ENCODE data around the gene CXCL16. TPM values are rescaled to one million over a fixed set of nuclear protein-coding genes. Genes with fewer than 3 reads are reported as not detected.

CXCL16 gene
- total RNA-seq (2014; rRNA removed; shearing (Covaris generic); ENCODE audit: low replicate concordance): 1.3 and 2.2 TPM in 2 replicates

- Histone ChIP-seq H2AFZ (ENCODE audit: low read length) (peak within 1 kb of the TSS; percentile 98), H3K27me3 (ENCODE audit: low read length) (peaks cover 4% of the 10 kb centered on the region; the same call in 1 of the 2 replicates)
These were observed at the start of gene CXCL16, which contains the start of gene ZMYND15 for GRCh38 chr17:4739122-4740024. Gene CXCL16 (minus strand): TSS chr17:4739928. CDS start chr17:4739339, 589 bp downstream. Gene ZMYND15 (plus strand): TSS chr17:4739833. CDS start chr17:4740549, 716 bp downstream.

GRCh38 chr17:4788807-4789700 is 49.3 kb upstream of the CXCL16 start, which contains the start of gene GLTPD2:
Gene GLTPD2 (plus strand): TSS chr17:4788964. CDS start chr17:4789012, 48 bp downstream.
- H3K4me3 ChIP-seq (ENCODE audit: low read length): peak within 1 kb of the TSS; percentile 74
- H3K4me1 ChIP-seq (ENCODE audit: low read length): peaks cover 18% of the 10 kb centered on the region
- H3K4me2 ChIP-seq (ENCODE audit: low read depth, low read length, poor library complexity, severe bottlenecking): peak within 1 kb of the TSS; percentile 96
- H4K20me1 ChIP-seq (ENCODE audit: insufficient read depth, low read depth, low read length): no peaks in the 10 kb centered on the region
- no peak for DNase-seq
- H3K9me3 ChIP-seq (ENCODE audit: low read length): no peaks in the 10 kb centered on the region
- no peaks in the 10 kb centered on the region for H3K27me3 ChIP-seq (ENCODE audit: low read length)
- no peaks in the 10 kb centered on the region for H3K79me2 ChIP-seq (ENCODE audit: low read length)
- H3K27ac ChIP-seq (ENCODE audit: low read length): no peak within 1 kb of the TSS
- H3K9ac ChIP-seq (ENCODE audit: low read length): peak within 1 kb of the TSS; percentile 78
- no peaks in the 10 kb centered on the region for H3K9me2 ChIP-seq (replicated peaks; ENCODE audit: insufficient read depth, low read length)
- H3K36me3 ChIP-seq (ENCODE audit: insufficient read depth, low read length): no peaks in the 10 kb centered on the region
- peak within 1 kb of the TSS; percentile 96 for H2AFZ ChIP-seq (ENCODE audit: low read length)

More at GRCh38 chr17:4739122-4740024, at the start of gene CXCL16, which contains the start of gene ZMYND15:
- peak within 1 kb of the TSS; percentile 95 for H3K4me2 ChIP-seq (ENCODE audit: low read depth, low read length, poor library complexity, severe bottlenecking)
- H3K9me3 ChIP-seq (ENCODE audit: low read length): no peaks in the 10 kb centered on the region
- H3K4me1 ChIP-seq (ENCODE audit: low read length): peaks cover 14% of the 10 kb centered on the region
- no peaks in the 10 kb centered on the region for H3K9me2 ChIP-seq (replicated peaks; ENCODE audit: insufficient read depth, low read length)
- no peaks in the 10 kb centered on the region for H3K36me3 ChIP-seq (ENCODE audit: insufficient read depth, low read length)
- no peaks in the 10 kb centered on the region for H3K79me2 ChIP-seq (ENCODE audit: low read length)
- H3K9ac ChIP-seq (ENCODE audit: low read length): peak within 1 kb of the TSS; percentile 69
- H4K20me1 ChIP-seq (ENCODE audit: insufficient read depth, low read depth, low read length): no peaks in the 10 kb centered on the region
- H3K27ac ChIP-seq (ENCODE audit: low read length): no peak within 1 kb of the TSS
- H3K4me3 ChIP-seq (ENCODE audit: low read length): peak within 1 kb of the TSS; percentile 74
- peak; percentile 79 for DNase-seq

- no peak overlapping the region for H3K4me2 ChIP-seq (ENCODE audit: low read depth, low read length, poor library complexity, severe bottlenecking)
- H4K20me1 ChIP-seq (ENCODE audit: insufficient read depth, low read depth, low read length): no peaks in the 10 kb centered on the region
- peaks cover 18% of the 10 kb centered on the region for H3K4me1 ChIP-seq (ENCODE audit: low read length)
- no peak overlapping the region for H2AFZ ChIP-seq (ENCODE audit: low read length)
- H3K4me3 ChIP-seq (ENCODE audit: low read length): no peak overlapping the region
- H3K36me3 ChIP-seq (ENCODE audit: insufficient read depth, low read length): no peaks in the 10 kb centered on the region
- no peaks in the 10 kb centered on the region for H3K79me2 ChIP-seq (ENCODE audit: low read length)
- H3K9me2 ChIP-seq (replicated peaks; ENCODE audit: insufficient read depth, low read length): no peaks in the 10 kb centered on the region
- no peaks in the 10 kb centered on the region for H3K27me3 ChIP-seq (ENCODE audit: low read length)
- H3K9me3 ChIP-seq (ENCODE audit: low read length): no peaks in the 10 kb centered on the region
- H3K9ac ChIP-seq (ENCODE audit: low read length): no peak overlapping the region
- DNase-seq: no peak
- no peak overlapping the region for H3K27ac ChIP-seq (ENCODE audit: low read length)
These were observed 48.6 kb upstream of the CXCL16 start for GRCh38 chr17:4788159-4788806.

GRCh38 chr17:4786516-4786915 is 46.8 kb upstream of the CXCL16 start:
- no peak overlapping the region for H2AFZ ChIP-seq (ENCODE audit: low read length)
- no peaks in the 10 kb centered on the region for H3K9me2 ChIP-seq (replicated peaks; ENCODE audit: insufficient read depth, low read length)
- H3K4me2 ChIP-seq (ENCODE audit: low read depth, low read length, poor library complexity, severe bottlenecking): no peak overlapping the region
- DNase-seq: no peak
- H4K20me1 ChIP-seq (ENCODE audit: insufficient read depth, low read depth, low read length): no peaks in the 10 kb centered on the region
- H3K27me3 ChIP-seq (ENCODE audit: low read length): no peaks in the 10 kb centered on the region
- H3K79me2 ChIP-seq (ENCODE audit: low read length): no peaks in the 10 kb centered on the region
- no peak overlapping the region for H3K9ac ChIP-seq (ENCODE audit: low read length)
- peaks cover 18% of the 10 kb centered on the region for H3K4me1 ChIP-seq (ENCODE audit: low read length)
- H3K4me3 ChIP-seq (ENCODE audit: low read length): no peak overlapping the region
- no peaks in the 10 kb centered on the region for H3K9me3 ChIP-seq (ENCODE audit: low read length)
- H3K27ac ChIP-seq (ENCODE audit: low read length): no peak overlapping the region
- H3K36me3 ChIP-seq (ENCODE audit: insufficient read depth, low read length): no peaks in the 10 kb centered on the region

- DNase-seq: no peak
- Histone ChIP-seq H3K36me3 (ENCODE audit: insufficient read depth, low read length) (no peaks in the 10 kb centered on the region), H3K9me3 (ENCODE audit: low read length) (no peaks in the 10 kb centered on the region), H3K4me2 (ENCODE audit: low read depth, low read length, poor library complexity, severe bottlenecking) (no peak within 1 kb of the TSS), H3K9me2 (replicated peaks; ENCODE audit: insufficient read depth, low read length) (no peaks in the 10 kb centered on the region), H2AFZ (ENCODE audit: low read length) (no peak within 1 kb of the TSS), H3K27ac (ENCODE audit: low read length) (no peak within 1 kb of the TSS), H3K9ac (ENCODE audit: low read length) (no peak within 1 kb of the TSS), H3K4me1 (ENCODE audit: low read length) (peaks cover 18% of the 10 kb centered on the region), H3K79me2 (ENCODE audit: low read length) (no peaks in the 10 kb centered on the region), H3K4me3 (ENCODE audit: low read length) (no peak within 1 kb of the TSS), H3K27me3 (ENCODE audit: low read length) (no peaks in the 10 kb centered on the region), H4K20me1 (ENCODE audit: insufficient read depth, low read depth, low read length) (no peaks in the 10 kb centered on the region)
These were observed 46.4 kb upstream of the CXCL16 start, which contains the start of gene VMO1 for GRCh38 chr17:4786106-4786511. Gene VMO1 (minus strand): TSS chr17:4786364. CDS start chr17:4786352, 12 bp downstream.

- DNase-seq: no peak
- Histone ChIP-seq H3K9me2 (replicated peaks; ENCODE audit: insufficient read depth, low read length) (no peaks in the 10 kb centered on the region), H3K4me3 (ENCODE audit: low read length) (no peak overlapping the region), H3K27me3 (ENCODE audit: low read length) (no peaks in the 10 kb centered on the region), H2AFZ (ENCODE audit: low read length) (no peak overlapping the region), H3K4me1 (ENCODE audit: low read length) (peaks cover 14% of the 10 kb centered on the region), H4K20me1 (ENCODE audit: insufficient read depth, low read depth, low read length) (no peaks in the 10 kb centered on the region), H3K36me3 (ENCODE audit: insufficient read depth, low read length) (no peaks in the 10 kb centered on the region), H3K9ac (ENCODE audit: low read length) (no peak overlapping the region), H3K9me3 (ENCODE audit: low read length) (no peaks in the 10 kb centered on the region), H3K27ac (ENCODE audit: low read length) (no peak overlapping the region), H3K4me2 (ENCODE audit: low read depth, low read length, poor library complexity, severe bottlenecking) (no peak overlapping the region), H3K79me2 (ENCODE audit: low read length) (no peaks in the 10 kb centered on the region)
These were observed 45.8 kb upstream of the CXCL16 start for GRCh38 chr17:4785311-4786105.

GRCh38 chr17:4782652-4783051 is 42.9 kb upstream of the CXCL16 start:
- H3K79me2 ChIP-seq (ENCODE audit: low read length): no peaks in the 10 kb centered on the region
- H3K27ac ChIP-seq (ENCODE audit: low read length): no peak overlapping the region
- H3K9me2 ChIP-seq (replicated peaks; ENCODE audit: insufficient read depth, low read length): no peaks in the 10 kb centered on the region
- H4K20me1 ChIP-seq (ENCODE audit: insufficient read depth, low read depth, low read length): no peaks in the 10 kb centered on the region
- H3K4me1 ChIP-seq (ENCODE audit: low read length): no peaks in the 10 kb centered on the region
- no peaks in the 10 kb centered on the region for H3K9me3 ChIP-seq (ENCODE audit: low read length)
- H3K27me3 ChIP-seq (ENCODE audit: low read length): no peaks in the 10 kb centered on the region
- H3K4me2 ChIP-seq (ENCODE audit: low read depth, low read length, poor library complexity, severe bottlenecking): no peak overlapping the region
- DNase-seq: no peak
- no peak overlapping the region for H2AFZ ChIP-seq (ENCODE audit: low read length)
- H3K4me3 ChIP-seq (ENCODE audit: low read length): no peak overlapping the region
- H3K9ac ChIP-seq (ENCODE audit: low read length): no peak overlapping the region
- no peaks in the 10 kb centered on the region for H3K36me3 ChIP-seq (ENCODE audit: insufficient read depth, low read length)

Measured in Karpas-422 (cell line).